ENCODE measurements around the gene BANF2.

- TF ChIP-seq CTCF (IDR thresholded peaks at IDR 0.05) (no peak), ZFX (IDR thresholded peaks at IDR 0.05; ENCODE audit: borderline replicate concordance) (no peak)
Observed at GRCh38 chr20:17725094-17725835, 25.5 kb downstream of the BANF2 start.

Data from 22Rv1 (cell line).